ENCODE results near the gene SENP2. TPM values are rescaled to one million over a fixed set of nuclear protein-coding genes. Genes with fewer than 3 reads are reported as not detected.

SENP2 gene
- total RNA-seq, 4 donors from 2014 or later = 8.5 to 54.4 (median 49.8) TPM

DNA sequence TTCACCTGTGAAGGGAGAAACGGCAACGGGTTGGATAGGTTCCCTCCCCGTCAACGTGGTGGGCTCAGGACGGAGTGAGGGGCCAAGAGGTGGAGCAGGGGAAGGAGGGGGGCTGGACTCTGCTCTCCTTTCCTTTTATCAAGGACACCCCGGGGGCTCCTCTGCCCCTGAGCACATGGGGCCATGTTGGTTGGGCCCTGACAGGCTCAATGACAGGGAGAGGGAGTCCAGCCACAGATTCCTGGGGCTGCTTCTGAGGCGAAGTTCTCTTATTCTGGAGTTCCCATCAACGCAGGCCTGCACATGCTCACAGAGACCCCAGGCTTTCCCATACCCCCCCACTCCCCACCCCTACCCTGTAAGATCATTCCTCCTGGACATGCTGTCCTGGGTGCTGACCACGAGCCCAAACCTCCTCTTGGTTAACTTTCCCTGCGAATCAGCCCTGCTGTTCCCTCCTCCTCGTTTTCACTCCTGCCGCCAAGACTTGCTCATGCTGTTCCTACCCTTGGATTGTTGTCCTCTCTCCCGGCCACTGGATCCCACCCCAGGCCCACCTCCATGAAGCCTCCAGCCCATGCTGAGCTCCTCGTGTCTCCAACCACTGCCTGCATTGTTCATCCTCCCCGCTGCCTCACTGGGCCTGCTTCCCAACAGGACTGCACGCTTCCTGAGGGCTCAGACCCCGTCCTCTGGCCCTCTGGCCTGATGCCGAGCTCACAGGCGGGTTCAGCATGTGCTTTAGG lies 61.2 kb downstream of the SENP2 start:
- H3K27me3 ChIP-seq = no peaks in the 10 kb centered on the region
- TF ChIP-seq, protein P1, sequence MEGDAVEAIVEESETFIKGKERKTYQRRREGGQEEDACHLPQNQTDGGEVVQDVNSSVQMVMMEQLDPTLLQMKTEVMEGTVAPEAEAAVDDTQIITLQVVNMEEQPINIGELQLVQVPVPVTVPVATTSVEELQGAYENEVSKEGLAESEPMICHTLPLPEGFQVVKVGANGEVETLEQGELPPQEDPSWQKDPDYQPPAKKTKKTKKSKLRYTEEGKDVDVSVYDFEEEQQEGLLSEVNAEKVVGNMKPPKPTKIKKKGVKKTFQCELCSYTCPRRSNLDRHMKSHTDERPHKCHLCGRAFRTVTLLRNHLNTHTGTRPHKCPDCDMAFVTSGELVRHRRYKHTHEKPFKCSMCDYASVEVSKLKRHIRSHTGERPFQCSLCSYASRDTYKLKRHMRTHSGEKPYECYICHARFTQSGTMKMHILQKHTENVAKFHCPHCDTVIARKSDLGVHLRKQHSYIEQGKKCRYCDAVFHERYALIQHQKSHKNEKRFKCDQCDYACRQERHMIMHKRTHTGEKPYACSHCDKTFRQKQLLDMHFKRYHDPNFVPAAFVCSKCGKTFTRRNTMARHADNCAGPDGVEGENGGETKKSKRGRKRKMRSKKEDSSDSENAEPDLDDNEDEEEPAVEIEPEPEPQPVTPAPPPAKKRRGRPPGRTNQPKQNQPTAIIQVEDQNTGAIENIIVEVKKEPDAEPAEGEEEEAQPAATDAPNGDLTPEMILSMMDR (IDR thresholded peaks at IDR 0.05) = no peak
- no peak for TF ChIP-seq POLR2A (IDR thresholded peaks at IDR 0.05)
- H3K27ac ChIP-seq = no peak overlapping the region
- H3K4me1 ChIP-seq = no peaks in the 10 kb centered on the region
- no peaks in the 10 kb centered on the region for H3K36me3 ChIP-seq
- DNase-seq = no peak
- intact Hi-C loops (cut with DNase I; ENCODE audit: low total_unique reads) = no loop called here
- no peaks in the 10 kb centered on the region for H3K9me3 ChIP-seq
- H3K4me3 ChIP-seq = no peak overlapping the region

DNA sequence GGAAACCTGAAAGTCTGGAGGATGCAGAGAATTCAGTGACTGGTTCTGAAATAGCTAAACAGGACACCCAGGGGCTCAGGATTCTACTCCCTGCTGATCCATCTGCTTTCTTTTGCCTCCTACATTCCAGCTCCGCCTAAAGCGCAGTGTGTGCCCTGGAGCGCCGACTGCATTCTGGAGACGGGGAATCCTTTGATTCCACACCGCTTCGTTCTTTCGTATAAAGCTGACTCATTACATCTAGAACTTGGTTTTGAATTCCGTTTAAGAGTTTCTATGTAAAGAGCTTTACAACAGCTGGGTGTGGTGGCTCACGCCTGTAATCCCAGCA lies 61.8 kb downstream of the SENP2 start:
- no peak for TF ChIP-seq POLR2A (IDR thresholded peaks at IDR 0.05)
- TF ChIP-seq, protein P1 (IDR thresholded peaks at IDR 0.05) = no peak
- Histone ChIP-seq H3K36me3 (no peaks in the 10 kb centered on the region), H3K9me3 (no peaks in the 10 kb centered on the region), H3K27ac (no peak overlapping the region), H3K4me3 (no peak overlapping the region), H3K27me3 (no peaks in the 10 kb centered on the region), H3K4me1 (no peaks in the 10 kb centered on the region)
- intact Hi-C loops (cut with DNase I; ENCODE audit: low total_unique reads) = no loop called here
- no peak for DNase-seq

DNA sequence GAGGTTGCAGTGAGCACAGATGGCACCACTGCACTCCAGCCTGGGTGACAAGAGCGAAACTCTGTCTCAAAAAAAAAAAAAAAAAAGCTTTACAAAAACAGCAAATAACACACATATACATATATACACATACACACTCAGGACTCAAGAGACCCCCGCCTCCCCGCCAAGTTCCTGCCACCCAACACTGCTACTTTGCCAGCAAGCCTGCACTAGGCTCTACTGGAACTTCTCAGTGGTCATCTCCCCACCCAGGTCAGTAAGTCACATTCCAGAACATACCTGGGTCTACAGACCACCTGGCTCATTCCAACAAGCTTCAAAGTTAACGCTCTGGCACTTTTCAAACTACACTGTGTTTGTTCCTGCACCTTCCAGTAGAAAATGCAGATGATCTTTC lies 62.3 kb downstream of the SENP2 start:
- Histone ChIP-seq H3K36me3 (no peaks in the 10 kb centered on the region), H3K27me3 (no peaks in the 10 kb centered on the region), H3K27ac (no peak overlapping the region), H3K9me3 (no peaks in the 10 kb centered on the region), H3K4me3 (no peak overlapping the region), H3K4me1 (no peaks in the 10 kb centered on the region)
- TF ChIP-seq, protein P1 (IDR thresholded peaks at IDR 0.05) = no peak
- TF ChIP-seq POLR2A (IDR thresholded peaks at IDR 0.05) = no peak
- no peak for DNase-seq
- intact Hi-C loops (cut with DNase I; ENCODE audit: low total_unique reads) = no loop called here

DNA sequence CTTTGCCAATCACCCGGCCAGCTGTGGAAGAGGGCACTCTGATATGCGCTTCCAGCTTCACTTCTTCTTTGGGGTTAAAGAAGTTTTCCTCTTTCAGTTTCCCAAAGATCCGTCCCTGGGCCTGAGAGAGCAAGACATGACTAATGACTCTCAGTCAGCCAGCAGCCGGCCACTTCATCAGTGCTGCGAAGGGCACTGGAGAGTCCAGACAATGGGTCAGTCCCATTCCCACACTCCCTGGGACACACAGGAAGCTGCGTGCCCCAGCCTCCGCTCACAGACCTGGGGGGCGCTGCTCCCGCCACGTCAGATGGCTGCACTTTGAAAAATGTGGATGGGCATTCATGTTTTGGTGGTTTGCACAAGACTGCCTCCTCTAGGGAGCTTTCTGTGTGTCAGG lies 63.3 kb downstream of the SENP2 start:
- H3K9me3 ChIP-seq = no peaks in the 10 kb centered on the region
- TF ChIP-seq POLR2A (IDR thresholded peaks at IDR 0.05) = no peak
- TF ChIP-seq, protein P1 (IDR thresholded peaks at IDR 0.05) = no peak
- no peaks in the 10 kb centered on the region for H3K27me3 ChIP-seq
- H3K4me3 ChIP-seq = no peak overlapping the region
- DNase-seq = no peak
- H3K36me3 ChIP-seq = no peaks in the 10 kb centered on the region
- intact Hi-C loops (cut with DNase I; ENCODE audit: low total_unique reads) = no loop called here
- no peak overlapping the region for H3K27ac ChIP-seq
- H3K4me1 ChIP-seq = no peaks in the 10 kb centered on the region

DNA sequence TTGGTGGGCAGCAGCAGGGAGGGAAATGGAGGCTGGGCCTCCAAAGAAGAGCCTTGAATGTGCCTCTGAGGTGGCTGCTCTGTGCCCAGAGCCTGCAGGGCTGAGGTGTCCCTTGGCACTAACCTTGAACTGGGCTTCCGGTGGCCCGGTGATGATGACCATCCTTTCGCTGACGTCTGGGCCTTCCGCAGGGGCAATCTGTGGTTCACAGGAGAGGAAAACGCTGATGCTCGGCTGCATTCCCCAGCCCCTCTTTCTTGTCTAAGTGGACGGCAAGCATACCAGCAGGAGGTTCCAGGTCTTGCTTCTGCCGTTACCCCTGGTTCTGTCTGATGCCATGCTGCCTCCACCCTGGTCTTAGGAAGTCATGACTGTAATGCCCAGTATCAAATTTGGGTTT lies 65.9 kb downstream of the SENP2 start:
- TF ChIP-seq, protein P1 (IDR thresholded peaks at IDR 0.05) = no peak
- no peak for DNase-seq
- Histone ChIP-seq H3K36me3 (no peaks in the 10 kb centered on the region), H3K4me1 (peaks cover 10 to 16% of the 10 kb centered on the region in 2 donors), H3K4me3 (no peak overlapping the region), H3K27ac (no peak overlapping the region), H3K9me3 (no peaks in the 10 kb centered on the region), H3K27me3 (no peaks in the 10 kb centered on the region)
- intact Hi-C loops (cut with DNase I; ENCODE audit: low total_unique reads) = no loop called here

All from uterus (tissue), 4 donors.